DOHH2 (cell line): ENCODE measurements around the gene OTX2.

Source experiments
- H3F3A ChIP-seq: fragments of 200-600 bp; sonication (generic), shearing (Covaris generic); 2 replicates; pipeline ENCODE4 v1.6.0; 2016; ENCODE audit warnings: antibody characterized with exemption, mild to moderate bottlenecking; ENCODE audit not compliant: control insufficient read depth, insufficient read depth
- H3K27ac ChIP-seq: fragments of 200-600 bp; sonication (generic); 2 replicates; pipeline ENCODE4 v1.5.1; 2014; ENCODE audit warnings: low read depth, mild to moderate bottlenecking, low read length, moderate library complexity
- H3K27me3 ChIP-seq: fragments of 200-600 bp; sonication (generic); 2 replicates; pipeline ENCODE4 v1.6.1; 2014; ENCODE audit warnings: mild to moderate bottlenecking, low read length, mixed read lengths; ENCODE audit not compliant: control insufficient read depth
- H3K36me3 ChIP-seq: fragments of 200-600 bp; sonication (generic); 2 replicates; pipeline ENCODE4 v1.6.1; 2014; ENCODE audit warnings: mild to moderate bottlenecking, low read length, moderate library complexity, mixed read lengths; ENCODE audit not compliant: control insufficient read depth
- H3K4me1 ChIP-seq: fragments of 200-600 bp; sonication (generic); 2 replicates; pipeline ENCODE4 v1.6.1; 2014; ENCODE audit warnings: mild to moderate bottlenecking, low read length, mixed read lengths; ENCODE audit not compliant: control insufficient read depth
- H3K4me2 ChIP-seq: fragments of 200-600 bp; sonication (generic); 2 replicates; pipeline ENCODE4 v1.6.0; 2014; ENCODE audit warnings: mild to moderate bottlenecking, low read length, moderate library complexity
- H3K4me3 ChIP-seq: fragments of 200-600 bp; sonication (generic); 2 replicates; pipeline ENCODE4 v1.5.1; 2014; ENCODE audit warnings: mild to moderate bottlenecking, low read length, mixed read lengths
- H3K79me2 ChIP-seq: fragments of 200-600 bp; sonication (generic); 2 replicates; pipeline ENCODE4 v1.6.1; 2014; ENCODE audit warnings: mild to moderate bottlenecking, low read length, mixed read lengths; ENCODE audit not compliant: control insufficient read depth
- H3K9me2 ChIP-seq: fragments of 200-600 bp; sonication (generic); replicated peaks from 2 replicates; pipeline ENCODE4 v1.6.1; 2014; ENCODE audit warnings: mild to moderate bottlenecking, low read length, mixed read lengths; ENCODE audit not compliant: control insufficient read depth
- H3K9me3 ChIP-seq: fragments of 200-600 bp; sonication (generic); 2 replicates; pipeline ENCODE4 v1.6.1; 2014; ENCODE audit warnings: antibody characterized with exemption, low read length, mixed read lengths; ENCODE audit not compliant: control insufficient read depth, insufficient read depth
- H4K20me1 ChIP-seq: fragments of 200-600 bp; sonication (generic); 2 replicates; pipeline ENCODE4 v1.6.0; 2014; ENCODE audit warnings: low read depth, mild to moderate bottlenecking, antibody characterized with exemption, low read length, moderate library complexity; ENCODE audit not compliant: control insufficient read depth, insufficient read depth
- CTCF ChIP-seq: fragments of 200-600 bp; sonication (generic); IDR thresholded peaks from one replicate; pipeline ENCODE4 v1.5.1; 2014; ENCODE audit warnings: antibody characterized with exemption, mild to moderate bottlenecking, low read depth, low read length; ENCODE audit not compliant: poor library complexity, severe bottlenecking
- EZH2phosphoT487 ChIP-seq: fragments of 200-600 bp; sonication (generic); IDR thresholded peaks from 2 replicates; pipeline ENCODE4 v1.6.1; 2017; ENCODE audit warnings: borderline replicate concordance, mild to moderate bottlenecking, antibody characterized with exemption, low read length, moderate library complexity, mixed read lengths

The OTX2 gene

GRCh38 chr14:56810836-56811592 lies 735 bp upstream of the OTX2 start:
- no peak overlapping the region for H3K4me2 ChIP-seq
- no peak overlapping the region for H3K4me3 ChIP-seq
- peaks cover 14% of the 10 kb centered on the region for H3K27me3 ChIP-seq

GRCh38 chr14:56809270-56810146 lies 771 bp downstream of the OTX2 start:
- no peaks in the 10 kb centered on the region for H3K36me3 ChIP-seq
- H3F3A ChIP-seq = no peaks in the 10 kb centered on the region
- H3K4me1 ChIP-seq = no peaks in the 10 kb centered on the region
- no peak overlapping the region for H3K27ac ChIP-seq
- no peaks in the 10 kb centered on the region for H4K20me1 ChIP-seq
- H3K4me2 ChIP-seq = no peak overlapping the region
- H3K4me3 ChIP-seq = no peak overlapping the region
- TF ChIP-seq CTCF = no peak
- no peak for TF ChIP-seq EZH2phosphoT487
- H3K9me3 ChIP-seq = no peaks in the 10 kb centered on the region
- no peaks in the 10 kb centered on the region for H3K79me2 ChIP-seq
- no peaks in the 10 kb centered on the region for H3K9me2 ChIP-seq
- H3K27me3 ChIP-seq = peaks cover 9% of the 10 kb centered on the region

More at GRCh38 chr14:56810836-56811592, 735 bp upstream of the OTX2 start:
- Histone ChIP-seq H3K36me3 (no peaks in the 10 kb centered on the region), H3K4me1 (no peaks in the 10 kb centered on the region), H3K9me2 (no peaks in the 10 kb centered on the region), H3K27ac (no peak overlapping the region), H3K79me2 (no peaks in the 10 kb centered on the region), H3K9me3 (no peaks in the 10 kb centered on the region), H3F3A (no peaks in the 10 kb centered on the region), H4K20me1 (no peaks in the 10 kb centered on the region)
- no peak for TF ChIP-seq EZH2phosphoT487

- Histone ChIP-seq H3K4me1 (no peaks in the 10 kb centered on the region), H3K9me3 (no peaks in the 10 kb centered on the region), H3K79me2 (no peaks in the 10 kb centered on the region)
Measured at GRCh38 chr14:56808383-56809269, 1.7 kb downstream of the OTX2 start.

More at GRCh38 chr14:56808383-56809269, 1.7 kb downstream of the OTX2 start:
- no peak overlapping the region for H3K27ac ChIP-seq
- no peak overlapping the region for H3K4me3 ChIP-seq
- H3K36me3 ChIP-seq = no peaks in the 10 kb centered on the region
- peaks cover 5% of the 10 kb centered on the region for H3K27me3 ChIP-seq
- H4K20me1 ChIP-seq = no peaks in the 10 kb centered on the region
- TF ChIP-seq CTCF (no peak), EZH2phosphoT487 (no peak)
- no peaks in the 10 kb centered on the region for H3F3A ChIP-seq
- H3K9me2 ChIP-seq = no peaks in the 10 kb centered on the region
- no peak overlapping the region for H3K4me2 ChIP-seq
